Mucosa of descending colon (tissue), 3 donors: ENCODE results near the gene PLPPR5. TPM values are rescaled to one million over a fixed set of nuclear protein-coding genes. Genes with fewer than 3 reads are reported as not detected.

Experiments used
- ATAC-seq: fragments of 200-7000 bp; cut with Tn5 transposase; one replicate; pipeline ENCODE4 v1.9.1; 2020; ENCODE audit warnings: mild to moderate bottlenecking, moderate library complexity
- DNase-seq, 3 donors: peaks; one replicate each; pipeline ENCODE4 v3.0.0-alpha.2; 2020
- H3K36me3 ChIP-seq: fragments of 200-600 bp; one replicate; pipeline ENCODE4 v1.8.0; 2021; ENCODE audit warnings: low read depth, mild to moderate bottlenecking
- H3K4me1 ChIP-seq: fragments of 200-600 bp; one replicate; pipeline ENCODE4 v1.8.0; 2021; ENCODE audit warnings: low read depth, mild to moderate bottlenecking
- H3K4me3 ChIP-seq: fragments of 200-600 bp; one replicate; pipeline ENCODE4 v1.8.0; 2021; ENCODE audit warnings: mild to moderate bottlenecking
- H3K9me3 ChIP-seq: fragments of 200-600 bp; one replicate; pipeline ENCODE4 v1.8.0; 2021; ENCODE audit warnings: mild to moderate bottlenecking
- CTCF ChIP-seq: fragments of 200-600 bp; IDR thresholded peaks from one replicate; pipeline ENCODE4 v1.8.0; 2022; ENCODE audit warnings: antibody characterized with exemption, mild to moderate bottlenecking
- intact Hi-C, 2 donors: fragments of 100-400 bp; cut with DNase I in 1 of 2; cut with micrococcal nuclease in 1 of 2; formaldehyde crosslinking; loops; one replicate each; pipeline versions ENCODE4 v1.11.0 to v1.11.1; 2022; cut with DNase I, micrococcal nuclease
- total RNA-seq, 3 donors: library from RNA; stranded (reverse); fragmentation: NEBNext Ultra II Directional in 2 of 3; extraction: Animal tissue kit (Norgen Biotek cat#: 25700) in 2 of 3; gene quantifications; one replicate each; pipeline versions ENCODE4 v1.2.1 to v1.2.4, GENCODE V29; 2021 to 2023
- donor health status: DM: no; HTN: no; CAD: no; lungs with moderate emphysema.
- donor health status: DM: no; HTN: no; CAD: no.
- donor health status: DM: no; HTN: yes; CAD: no.

The PLPPR5 gene
- total RNA-seq, 3 donors from 2014 or later: 0.38 TPM; not detected in 2

- no peak for ATAC-seq
- no peaks in the 10 kb centered on the region for H3K36me3 ChIP-seq
- no peaks in the 10 kb centered on the region for H3K9me3 ChIP-seq
- no peak for TF ChIP-seq CTCF
- no peak overlapping the region for H3K4me3 ChIP-seq
- no peaks in the 10 kb centered on the region for H3K4me1 ChIP-seq
- intact Hi-C loops: no loop called here
- DNase-seq: no peak
Observed at GRCh38 chr1:98921817-98922216, 82.8 kb downstream of the PLPPR5 start.

- H3K4me1 ChIP-seq: no peaks in the 10 kb centered on the region
- intact Hi-C loops: no loop called here
- DNase-seq: no peak
- no peak overlapping the region for H3K4me3 ChIP-seq
- TF ChIP-seq CTCF: no peak
- no peaks in the 10 kb centered on the region for H3K36me3 ChIP-seq
- no peak for ATAC-seq
- no peaks in the 10 kb centered on the region for H3K9me3 ChIP-seq
Observed at GRCh38 chr1:98920441-98921110, 84.1 kb downstream of the PLPPR5 start.

GRCh38 chr1:98919652-98920051 lies 85.0 kb downstream of the PLPPR5 start:
- ATAC-seq (no peak), DNase-seq (no peak)
- H3K9me3 ChIP-seq: no peaks in the 10 kb centered on the region
- no peaks in the 10 kb centered on the region for H3K4me1 ChIP-seq
- TF ChIP-seq CTCF: no peak
- no peak overlapping the region for H3K4me3 ChIP-seq
- intact Hi-C loops: no loop called here
- H3K36me3 ChIP-seq: no peaks in the 10 kb centered on the region

- H3K4me3 ChIP-seq: no peak overlapping the region
- H3K9me3 ChIP-seq: no peaks in the 10 kb centered on the region
- no peaks in the 10 kb centered on the region for H3K4me1 ChIP-seq
- DNase-seq (no peak), ATAC-seq (no peak)
- no peaks in the 10 kb centered on the region for H3K36me3 ChIP-seq
- no peak for TF ChIP-seq CTCF
- intact Hi-C loops: no loop called here
Observed at GRCh38 chr1:98919211-98919610, 85.5 kb downstream of the PLPPR5 start.

GRCh38 chr1:98914547-98914946 lies 90.1 kb downstream of the PLPPR5 start:
- H3K9me3 ChIP-seq: no peaks in the 10 kb centered on the region
- ATAC-seq: no peak
- intact Hi-C loops: no loop called here
- no peaks in the 10 kb centered on the region for H3K36me3 ChIP-seq
- no peaks in the 10 kb centered on the region for H3K4me1 ChIP-seq
- DNase-seq: no peak
- H3K4me3 ChIP-seq: no peak overlapping the region
- TF ChIP-seq CTCF: no peak

- TF ChIP-seq CTCF: no peak
- no peaks in the 10 kb centered on the region for H3K36me3 ChIP-seq
- H3K4me1 ChIP-seq: no peaks in the 10 kb centered on the region
- DNase-seq: no peak
- H3K4me3 ChIP-seq: no peak overlapping the region
- no peak for ATAC-seq
- H3K9me3 ChIP-seq: no peaks in the 10 kb centered on the region
- intact Hi-C loops: no loop called here
Observed at GRCh38 chr1:98910827-98911226, 93.8 kb downstream of the PLPPR5 start.
